Measurements from ENCODE around the gene PNPLA2. TPM values are rescaled to one million over a fixed set of nuclear protein-coding genes. Genes with fewer than 3 reads are reported as not detected.

The PNPLA2 gene
- total RNA-seq, 1 donor: 28.5 TPM

GRCh38 chr11:853682-854448 lies 35.2 kb downstream of the PNPLA2 start:
- no peak for DNase-seq (ENCODE audit: low read depth)
- H3K4me3 ChIP-seq (ENCODE audit: low read depth, low read length): no peak overlapping the region
- no peak for TF ChIP-seq CTCF (IDR thresholded peaks at IDR 0.05; ENCODE audit: insufficient read depth, low read depth, low read length)

- no peak overlapping the region for H3K4me3 ChIP-seq (ENCODE audit: low read depth, low read length)
- no peak for DNase-seq (ENCODE audit: low read depth)
- TF ChIP-seq CTCF (IDR thresholded peaks at IDR 0.05; ENCODE audit: insufficient read depth, low read depth, low read length): no peak
These were observed 36.1 kb downstream of the PNPLA2 start for GRCh38 chr11:854601-855329.

- no peak overlapping the region for H3K4me3 ChIP-seq (ENCODE audit: low read depth, low read length)
- no peak for DNase-seq (ENCODE audit: low read depth)
- TF ChIP-seq CTCF (IDR thresholded peaks at IDR 0.05; ENCODE audit: insufficient read depth, low read depth, low read length): no peak
These were observed 36.6 kb downstream of the PNPLA2 start for GRCh38 chr11:855330-855674.

- no peak overlapping the region for H3K4me3 ChIP-seq (ENCODE audit: low read depth, low read length)
- no peak for TF ChIP-seq CTCF (IDR thresholded peaks at IDR 0.05; ENCODE audit: insufficient read depth, low read depth, low read length)
- no peak for DNase-seq (ENCODE audit: low read depth)
These were observed 37.1 kb downstream of the PNPLA2 start for GRCh38 chr11:855796-856195.

GRCh38 chr11:856397-856796 lies 37.7 kb downstream of the PNPLA2 start:
- H3K4me3 ChIP-seq (ENCODE audit: low read depth, low read length): no peak overlapping the region
- no peak for TF ChIP-seq CTCF (IDR thresholded peaks at IDR 0.05; ENCODE audit: insufficient read depth, low read depth, low read length)
- DNase-seq (ENCODE audit: low read depth): no peak

- DNase-seq (ENCODE audit: low read depth): no peak
- H3K4me3 ChIP-seq (ENCODE audit: low read depth, low read length): no peak overlapping the region
- TF ChIP-seq CTCF (IDR thresholded peaks at IDR 0.05; ENCODE audit: insufficient read depth, low read depth, low read length): no peak
These were observed 39.5 kb downstream of the PNPLA2 start for GRCh38 chr11:858053-858761.
